ENCODE measurements around the gene RAPGEF6. TPM values are rescaled to one million over a fixed set of nuclear protein-coding genes. Genes with fewer than 3 reads are reported as not detected.

The RAPGEF6 gene
- total and polyA plus RNA-seq, 2 experiments from 2014 or later = 9.5 to 20.3 TPM

DNA sequence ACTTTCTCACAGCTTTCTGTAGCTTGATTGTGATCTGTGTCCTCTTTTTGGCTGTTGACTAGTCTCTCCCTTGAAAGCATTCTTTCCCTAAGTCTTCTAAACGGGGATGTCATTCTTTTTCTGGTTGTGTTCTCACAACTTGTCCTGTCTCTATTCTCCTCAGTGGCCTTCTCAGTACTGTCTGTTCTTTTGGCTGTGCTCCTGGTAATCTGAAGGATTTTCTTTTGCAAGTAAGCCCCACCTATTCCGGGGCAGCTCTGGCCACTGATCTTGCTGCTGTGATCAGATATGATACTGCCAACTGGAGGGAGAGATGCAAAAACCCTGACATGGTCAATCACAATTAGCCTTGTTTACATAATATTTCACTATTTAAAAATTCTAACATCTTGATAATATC is 198.9 kb downstream of the RAPGEF6 start:
- DNase-seq (ENCODE audit: low spot score) (no peak), ATAC-seq (no peak)
- H3K27me3 ChIP-seq (ENCODE audit: insufficient read depth) = no peaks in the 10 kb centered on the region
- no peak overlapping the region for H3K27ac Mint-ChIP-seq
- peaks cover 15% of the 10 kb centered on the region for H3K36me3 ChIP-seq (ENCODE audit: insufficient read depth)
- H2AFZ ChIP-seq = no peak overlapping the region
- no peak overlapping the region for H3K4me3 ChIP-seq
- no peaks in the 10 kb centered on the region; the same call in 1 of the 2 replicates for H4K20me1 ChIP-seq (replicated peaks; ENCODE audit: insufficient read depth)
- H3K9me3 Mint-ChIP-seq = no peaks in the 10 kb centered on the region
- TF ChIP-seq CREB1 (CRISPR knock-in tag; IDR thresholded peaks at IDR 0.05; ENCODE audit: low read depth) = no peak
- TF ChIP-seq, protein P1, sequence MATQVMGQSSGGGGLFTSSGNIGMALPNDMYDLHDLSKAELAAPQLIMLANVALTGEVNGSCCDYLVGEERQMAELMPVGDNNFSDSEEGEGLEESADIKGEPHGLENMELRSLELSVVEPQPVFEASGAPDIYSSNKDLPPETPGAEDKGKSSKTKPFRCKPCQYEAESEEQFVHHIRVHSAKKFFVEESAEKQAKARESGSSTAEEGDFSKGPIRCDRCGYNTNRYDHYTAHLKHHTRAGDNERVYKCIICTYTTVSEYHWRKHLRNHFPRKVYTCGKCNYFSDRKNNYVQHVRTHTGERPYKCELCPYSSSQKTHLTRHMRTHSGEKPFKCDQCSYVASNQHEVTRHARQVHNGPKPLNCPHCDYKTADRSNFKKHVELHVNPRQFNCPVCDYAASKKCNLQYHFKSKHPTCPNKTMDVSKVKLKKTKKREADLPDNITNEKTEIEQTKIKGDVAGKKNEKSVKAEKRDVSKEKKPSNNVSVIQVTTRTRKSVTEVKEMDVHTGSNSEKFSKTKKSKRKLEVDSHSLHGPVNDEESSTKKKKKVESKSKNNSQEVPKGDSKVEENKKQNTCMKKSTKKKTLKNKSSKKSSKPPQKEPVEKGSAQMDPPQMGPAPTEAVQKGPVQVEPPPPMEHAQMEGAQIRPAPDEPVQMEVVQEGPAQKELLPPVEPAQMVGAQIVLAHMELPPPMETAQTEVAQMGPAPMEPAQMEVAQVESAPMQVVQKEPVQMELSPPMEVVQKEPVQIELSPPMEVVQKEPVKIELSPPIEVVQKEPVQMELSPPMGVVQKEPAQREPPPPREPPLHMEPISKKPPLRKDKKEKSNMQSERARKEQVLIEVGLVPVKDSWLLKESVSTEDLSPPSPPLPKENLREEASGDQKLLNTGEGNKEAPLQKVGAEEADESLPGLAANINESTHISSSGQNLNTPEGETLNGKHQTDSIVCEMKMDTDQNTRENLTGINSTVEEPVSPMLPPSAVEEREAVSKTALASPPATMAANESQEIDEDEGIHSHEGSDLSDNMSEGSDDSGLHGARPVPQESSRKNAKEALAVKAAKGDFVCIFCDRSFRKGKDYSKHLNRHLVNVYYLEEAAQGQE (IDR thresholded peaks at IDR 0.05; ENCODE audit: unreplicated experiment) = no peak
- no peak for TF ChIP-seq NANOG (IDR thresholded peaks at IDR 0.05; ENCODE audit: borderline replicate concordance)
- TF ChIP-seq JUNB (IDR thresholded peaks at IDR 0.05; ENCODE audit: unreplicated experiment) = no peak
- TF ChIP-seq, protein P2, sequence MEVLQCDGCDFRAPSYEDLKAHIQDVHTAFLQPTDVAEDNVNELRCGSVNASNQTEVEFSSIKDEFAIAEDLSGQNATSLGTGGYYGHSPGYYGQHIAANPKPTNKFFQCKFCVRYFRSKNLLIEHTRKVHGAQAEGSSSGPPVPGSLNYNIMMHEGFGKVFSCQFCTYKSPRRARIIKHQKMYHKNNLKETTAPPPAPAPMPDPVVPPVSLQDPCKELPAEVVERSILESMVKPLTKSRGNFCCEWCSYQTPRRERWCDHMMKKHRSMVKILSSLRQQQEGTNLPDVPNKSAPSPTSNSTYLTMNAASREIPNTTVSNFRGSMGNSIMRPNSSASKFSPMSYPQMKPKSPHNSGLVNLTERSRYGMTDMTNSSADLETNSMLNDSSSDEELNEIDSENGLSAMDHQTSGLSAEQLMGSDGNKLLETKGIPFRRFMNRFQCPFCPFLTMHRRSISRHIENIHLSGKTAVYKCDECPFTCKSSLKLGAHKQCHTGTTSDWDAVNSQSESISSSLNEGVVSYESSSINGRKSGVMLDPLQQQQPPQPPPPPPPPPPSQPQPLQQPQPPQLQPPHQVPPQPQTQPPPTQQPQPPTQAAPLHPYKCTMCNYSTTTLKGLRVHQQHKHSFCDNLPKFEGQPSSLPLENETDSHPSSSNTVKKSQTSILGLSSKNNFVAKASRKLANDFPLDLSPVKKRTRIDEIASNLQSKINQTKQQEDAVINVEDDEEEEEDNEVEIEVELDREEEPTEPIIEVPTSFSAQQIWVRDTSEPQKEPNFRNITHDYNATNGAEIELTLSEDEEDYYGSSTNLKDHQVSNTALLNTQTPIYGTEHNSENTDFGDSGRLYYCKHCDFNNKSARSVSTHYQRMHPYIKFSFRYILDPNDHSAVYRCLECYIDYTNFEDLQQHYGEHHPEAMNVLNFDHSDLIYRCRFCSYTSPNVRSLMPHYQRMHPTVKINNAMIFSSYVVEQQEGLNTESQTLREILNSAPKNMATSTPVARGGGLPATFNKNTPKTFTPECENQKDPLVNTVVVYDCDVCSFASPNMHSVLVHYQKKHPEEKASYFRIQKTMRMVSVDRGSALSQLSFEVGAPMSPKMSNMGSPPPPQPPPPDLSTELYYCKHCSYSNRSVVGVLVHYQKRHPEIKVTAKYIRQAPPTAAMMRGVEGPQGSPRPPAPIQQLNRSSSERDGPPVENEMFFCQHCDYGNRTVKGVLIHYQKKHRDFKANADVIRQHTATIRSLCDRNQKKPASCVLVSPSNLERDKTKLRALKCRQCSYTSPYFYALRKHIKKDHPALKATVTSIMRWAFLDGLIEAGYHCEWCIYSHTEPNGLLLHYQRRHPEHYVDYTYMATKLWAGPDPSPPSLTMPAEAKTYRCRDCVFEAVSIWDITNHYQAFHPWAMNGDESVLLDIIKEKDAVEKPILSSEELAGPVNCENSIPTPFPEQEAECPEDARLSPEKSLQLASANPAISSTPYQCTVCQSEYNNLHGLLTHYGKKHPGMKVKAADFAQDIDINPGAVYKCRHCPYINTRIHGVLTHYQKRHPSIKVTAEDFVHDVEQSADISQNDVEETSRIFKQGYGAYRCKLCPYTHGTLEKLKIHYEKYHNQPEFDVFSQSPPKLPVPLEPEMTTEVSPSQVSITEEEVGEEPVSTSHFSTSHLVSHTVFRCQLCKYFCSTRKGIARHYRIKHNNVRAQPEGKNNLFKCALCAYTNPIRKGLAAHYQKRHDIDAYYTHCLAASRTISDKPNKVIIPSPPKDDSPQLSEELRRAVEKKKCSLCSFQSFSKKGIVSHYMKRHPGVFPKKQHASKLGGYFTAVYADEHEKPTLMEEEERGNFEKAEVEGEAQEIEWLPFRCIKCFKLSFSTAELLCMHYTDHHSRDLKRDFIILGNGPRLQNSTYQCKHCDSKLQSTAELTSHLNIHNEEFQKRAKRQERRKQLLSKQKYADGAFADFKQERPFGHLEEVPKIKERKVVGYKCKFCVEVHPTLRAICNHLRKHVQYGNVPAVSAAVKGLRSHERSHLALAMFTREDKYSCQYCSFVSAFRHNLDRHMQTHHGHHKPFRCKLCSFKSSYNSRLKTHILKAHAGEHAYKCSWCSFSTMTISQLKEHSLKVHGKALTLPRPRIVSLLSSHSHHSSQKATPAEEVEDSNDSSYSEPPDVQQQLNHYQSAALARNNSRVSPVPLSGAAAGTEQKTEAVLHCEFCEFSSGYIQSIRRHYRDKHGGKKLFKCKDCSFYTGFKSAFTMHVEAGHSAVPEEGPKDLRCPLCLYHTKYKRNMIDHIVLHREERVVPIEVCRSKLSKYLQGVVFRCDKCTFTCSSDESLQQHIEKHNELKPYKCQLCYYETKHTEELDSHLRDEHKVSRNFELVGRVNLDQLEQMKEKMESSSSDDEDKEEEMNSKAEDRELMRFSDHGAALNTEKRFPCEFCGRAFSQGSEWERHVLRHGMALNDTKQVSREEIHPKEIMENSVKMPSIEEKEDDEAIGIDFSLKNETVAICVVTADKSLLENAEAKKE (CRISPR knock-in tag; IDR thresholded peaks at IDR 0.05) = no peak
- no peak for TF ChIP-seq POLR2AphosphoS5 (IDR thresholded peaks at IDR 0.05; ENCODE audit: low read depth)
- TF ChIP-seq EZH2 (IDR thresholded peaks at IDR 0.05; ENCODE audit: low read depth, unreplicated experiment) = no peak
- TF ChIP-seq EZH2phosphoT487 (IDR thresholded peaks at IDR 0.05; ENCODE audit: unreplicated experiment) = no peak
- no peak for TF ChIP-seq STAT1 (IDR thresholded peaks at IDR 0.05; ENCODE audit: unreplicated experiment)
- TF ChIP-seq, protein P3, sequence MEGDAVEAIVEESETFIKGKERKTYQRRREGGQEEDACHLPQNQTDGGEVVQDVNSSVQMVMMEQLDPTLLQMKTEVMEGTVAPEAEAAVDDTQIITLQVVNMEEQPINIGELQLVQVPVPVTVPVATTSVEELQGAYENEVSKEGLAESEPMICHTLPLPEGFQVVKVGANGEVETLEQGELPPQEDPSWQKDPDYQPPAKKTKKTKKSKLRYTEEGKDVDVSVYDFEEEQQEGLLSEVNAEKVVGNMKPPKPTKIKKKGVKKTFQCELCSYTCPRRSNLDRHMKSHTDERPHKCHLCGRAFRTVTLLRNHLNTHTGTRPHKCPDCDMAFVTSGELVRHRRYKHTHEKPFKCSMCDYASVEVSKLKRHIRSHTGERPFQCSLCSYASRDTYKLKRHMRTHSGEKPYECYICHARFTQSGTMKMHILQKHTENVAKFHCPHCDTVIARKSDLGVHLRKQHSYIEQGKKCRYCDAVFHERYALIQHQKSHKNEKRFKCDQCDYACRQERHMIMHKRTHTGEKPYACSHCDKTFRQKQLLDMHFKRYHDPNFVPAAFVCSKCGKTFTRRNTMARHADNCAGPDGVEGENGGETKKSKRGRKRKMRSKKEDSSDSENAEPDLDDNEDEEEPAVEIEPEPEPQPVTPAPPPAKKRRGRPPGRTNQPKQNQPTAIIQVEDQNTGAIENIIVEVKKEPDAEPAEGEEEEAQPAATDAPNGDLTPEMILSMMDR (conservative IDR thresholded peaks at IDR 0.05; ENCODE audit: low read depth in 2 of 2) = no peak
- TF ChIP-seq, protein P4, sequence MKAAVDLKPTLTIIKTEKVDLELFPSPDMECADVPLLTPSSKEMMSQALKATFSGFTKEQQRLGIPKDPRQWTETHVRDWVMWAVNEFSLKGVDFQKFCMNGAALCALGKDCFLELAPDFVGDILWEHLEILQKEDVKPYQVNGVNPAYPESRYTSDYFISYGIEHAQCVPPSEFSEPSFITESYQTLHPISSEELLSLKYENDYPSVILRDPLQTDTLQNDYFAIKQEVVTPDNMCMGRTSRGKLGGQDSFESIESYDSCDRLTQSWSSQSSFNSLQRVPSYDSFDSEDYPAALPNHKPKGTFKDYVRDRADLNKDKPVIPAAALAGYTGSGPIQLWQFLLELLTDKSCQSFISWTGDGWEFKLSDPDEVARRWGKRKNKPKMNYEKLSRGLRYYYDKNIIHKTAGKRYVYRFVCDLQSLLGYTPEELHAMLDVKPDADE (IDR thresholded peaks at IDR 0.05) = no peak
- H3K27ac ChIP-seq (ENCODE audit: low read depth) = no peak overlapping the region
- no peaks in the 10 kb centered on the region for H3K9me2 ChIP-seq (ENCODE audit: insufficient read depth)
- H3K36me3 Mint-ChIP-seq (ENCODE audit: low read depth) = peaks cover 29% of the 10 kb centered on the region
- H3K4me2 ChIP-seq = no peak overlapping the region
- no peaks in the 10 kb centered on the region for H3K4me1 ChIP-seq (ENCODE audit: insufficient read depth)
- no peaks in the 10 kb centered on the region for H3F3A ChIP-seq (replicated peaks; ENCODE audit: low read depth)
- no peaks in the 10 kb centered on the region for H3K79me2 ChIP-seq (replicated peaks; ENCODE audit: insufficient read depth)
- peaks cover 2% of the 10 kb centered on the region for H3K27me3 Mint-ChIP-seq (ENCODE audit: insufficient read depth, low read depth, poor library complexity)
- H3K4me1 Mint-ChIP-seq = no peaks in the 10 kb centered on the region
- H3K4me3 Mint-ChIP-seq = no peak overlapping the region

Data from GM23338 (cell line).